GM18519 (cell line): Measurements from ENCODE around the gene PRCD.

Experiments used
- ATAC-seq: cut with Tn5 transposase; IDR thresholded peaks from one replicate; pipeline ENCODE4 v1.9.1; 2021; ENCODE audit warnings: mild to moderate bottlenecking, moderate library complexity; ENCODE audit not compliant: unreplicated experiment, low FRiP score

Gene PRCD

GRCh38 chr17:76538281-76538931, 1.4 kb upstream of the PRCD start:
- ATAC-seq, result no peak

- no peak for ATAC-seq
These were observed 788 bp upstream of the PRCD start for GRCh38 chr17:76538941-76539570.

- ATAC-seq, result no peak
These were observed 797 bp downstream of the PRCD start for GRCh38 chr17:76540381-76541300.

GRCh38 chr17:76541739-76542454, 2.1 kb downstream of the PRCD start:
- ATAC-seq, result no peak

- no peak for ATAC-seq
These were observed 2.7 kb downstream of the PRCD start for GRCh38 chr17:76542566-76542971.

GRCh38 chr17:76542984-76543383, 3.1 kb downstream of the PRCD start:
- ATAC-seq, result no peak

- no peak for ATAC-seq
These were observed 3.6 kb downstream of the PRCD start for GRCh38 chr17:76543482-76543825.

- no peak for ATAC-seq
These were observed 4.1 kb downstream of the PRCD start for GRCh38 chr17:76543826-76544545.

- no peak for ATAC-seq
These were observed 4.9 kb downstream of the PRCD start for GRCh38 chr17:76544546-76545365.

GRCh38 chr17:76545918-76546555, 6.2 kb downstream of the PRCD start:
- no peak for ATAC-seq

GRCh38 chr17:76546556-76547182, 6.8 kb downstream of the PRCD start:
- ATAC-seq, result no peak

GRCh38 chr17:76547183-76547641, 7.4 kb downstream of the PRCD start:
- no peak for ATAC-seq

- ATAC-seq, result no peak
These were observed 7.9 kb downstream of the PRCD start for GRCh38 chr17:76547642-76548202.

GRCh38 chr17:76548378-76549214, 8.8 kb downstream of the PRCD start:
- no peak for ATAC-seq

GRCh38 chr17:76549215-76549518, 9.3 kb downstream of the PRCD start:
- ATAC-seq, result no peak

- ATAC-seq, result no peak
These were observed 9.7 kb downstream of the PRCD start for GRCh38 chr17:76549539-76549938.
